ENCODE data around the gene DTD1.

The DTD1 gene

GRCh38 chr20:18566892-18567738 is 20.7 kb upstream of the DTD1 start, which contains the start of gene SMIM26:
Gene SMIM26 (plus strand): TSS chr20:18567432. CDS start chr20:18567479, 47 bp downstream.
- no peak for TF ChIP-seq CTCF (IDR thresholded peaks at IDR 0.05; ENCODE audit: borderline replicate concordance, insufficient read depth, low read depth, low read length)
- peak within 1 kb of the TSS; percentile 49 for H3K4me3 ChIP-seq (ENCODE audit: low read depth, low read length)

DNA sequence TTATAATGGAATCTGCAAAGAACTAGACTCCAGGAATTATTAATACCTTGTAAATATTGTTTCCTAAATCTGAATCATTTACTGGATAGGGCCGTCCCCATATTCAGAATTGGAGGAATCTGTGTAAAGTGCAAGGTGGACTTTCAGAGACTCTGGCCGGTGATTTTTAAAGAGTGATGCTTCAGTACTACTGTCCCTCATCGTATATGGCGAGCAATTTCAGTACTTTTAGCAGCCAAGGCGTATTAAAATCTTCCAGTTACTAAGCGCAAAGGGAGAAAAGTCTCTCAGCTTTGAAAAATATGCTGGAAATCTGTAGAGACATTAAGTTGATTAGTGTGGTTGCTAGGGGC is 20.1 kb upstream of the DTD1 start:
- no peak for TF ChIP-seq CTCF (IDR thresholded peaks at IDR 0.05; ENCODE audit: borderline replicate concordance, insufficient read depth, low read depth, low read length)

GRCh38 chr20:18571009-18571408 is 16.8 kb upstream of the DTD1 start:
- H3K4me3 ChIP-seq (ENCODE audit: low read depth, low read length) = no peak overlapping the region
- no peak for TF ChIP-seq CTCF (IDR thresholded peaks at IDR 0.05; ENCODE audit: borderline replicate concordance, insufficient read depth, low read depth, low read length)

More for the DNA sequence above, 20.1 kb upstream of the DTD1 start:
- peak overlapping the region; percentile 49 for H3K4me3 ChIP-seq (ENCODE audit: low read depth, low read length)

DNA sequence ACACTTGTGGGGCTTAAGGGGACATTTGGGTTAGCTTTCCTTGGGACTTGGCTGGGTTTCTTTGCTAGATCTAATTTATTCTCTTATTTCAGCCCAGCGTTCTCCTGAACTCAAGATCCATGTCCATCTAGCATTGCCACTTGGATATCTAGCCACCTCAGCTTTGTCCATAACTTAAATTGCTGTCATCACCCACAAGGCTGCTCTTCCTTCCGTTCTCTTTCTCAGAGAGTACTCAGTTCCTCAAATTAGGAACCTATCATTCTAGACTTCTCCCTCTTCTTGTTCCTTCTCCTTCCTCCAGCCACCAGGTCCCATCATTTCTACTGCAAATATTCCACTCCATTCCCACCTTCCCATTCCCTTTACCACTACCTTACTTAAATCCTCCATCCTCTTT is 16.3 kb upstream of the DTD1 start:
- TF ChIP-seq CTCF (IDR thresholded peaks at IDR 0.05; ENCODE audit: borderline replicate concordance, insufficient read depth, low read depth, low read length) = no peak
- no peak overlapping the region for H3K4me3 ChIP-seq (ENCODE audit: low read depth, low read length)

DNA sequence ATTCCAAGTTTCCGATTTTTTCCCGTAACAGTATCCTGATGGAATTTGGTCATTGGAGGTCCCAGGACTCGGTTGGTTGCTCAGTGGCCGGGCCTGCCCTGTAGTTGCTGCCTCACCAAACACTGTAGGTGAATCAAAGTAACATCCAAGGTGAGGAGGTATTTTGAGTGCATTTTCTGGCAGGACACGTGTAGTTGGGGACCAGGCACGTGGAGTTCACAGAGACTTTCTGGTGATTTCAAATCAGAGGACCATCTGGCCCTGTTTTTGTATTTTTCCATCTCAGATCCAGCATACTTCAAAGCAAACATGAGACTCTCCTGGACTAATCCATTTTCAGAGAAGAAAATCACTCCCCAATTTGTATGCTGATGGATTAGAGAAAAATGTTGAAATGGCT is 9.9 kb upstream of the DTD1 start:
- TF ChIP-seq CTCF (IDR thresholded peaks at IDR 0.05; ENCODE audit: borderline replicate concordance, insufficient read depth, low read depth, low read length) = no peak
- no peak overlapping the region for H3K4me3 ChIP-seq (ENCODE audit: low read depth, low read length)

DNA sequence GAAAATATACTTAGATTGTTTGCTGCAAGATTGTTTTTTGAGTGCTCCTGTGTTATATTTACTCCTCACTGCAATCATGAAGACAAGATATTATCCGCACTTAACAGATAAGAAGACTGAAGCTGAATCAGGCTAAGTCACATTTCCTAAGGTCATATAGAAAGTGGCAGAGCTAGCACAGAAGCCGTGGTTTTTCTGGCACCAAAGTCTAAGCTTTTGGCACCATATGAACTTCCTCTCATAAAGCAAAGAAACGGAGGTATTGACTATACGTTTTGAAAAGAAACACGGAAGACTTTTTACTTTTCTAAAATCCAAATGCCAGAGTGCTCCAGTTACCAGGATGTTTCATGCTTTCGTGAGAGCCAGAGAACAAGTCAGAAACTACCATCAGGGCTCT is 9.3 kb upstream of the DTD1 start:
- no peak for TF ChIP-seq CTCF (IDR thresholded peaks at IDR 0.05; ENCODE audit: borderline replicate concordance, insufficient read depth, low read depth, low read length)
- no peak overlapping the region for H3K4me3 ChIP-seq (ENCODE audit: low read depth, low read length)

DNA sequence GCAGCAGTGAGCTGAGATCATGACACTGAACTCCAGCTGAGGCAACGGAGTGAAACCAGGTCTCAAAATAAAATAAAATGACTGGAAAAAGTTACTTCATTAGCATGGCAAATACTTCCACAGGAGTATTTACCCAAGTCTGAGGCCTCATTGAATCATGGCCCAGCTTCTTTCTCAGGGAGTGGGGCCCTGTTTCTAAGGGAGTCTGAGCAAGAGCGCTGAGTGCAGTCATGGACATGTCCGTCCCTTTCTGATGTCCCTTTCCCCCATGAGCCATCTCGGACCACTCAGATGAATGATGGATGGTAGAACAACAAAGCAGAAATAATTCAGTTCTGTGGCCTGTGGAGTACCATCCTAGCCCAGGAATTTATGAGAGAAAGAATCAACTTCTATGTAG is 7.8 kb upstream of the DTD1 start:
- no peak overlapping the region for H3K4me3 ChIP-seq (ENCODE audit: low read depth, low read length)
- no peak for TF ChIP-seq CTCF (IDR thresholded peaks at IDR 0.05; ENCODE audit: borderline replicate concordance, insufficient read depth, low read depth, low read length)

Measured in GM12875 (cell line).